MCF 10A (cell line): ENCODE data around the gene DCAF15. TPM values are rescaled to one million over a fixed set of nuclear protein-coding genes. Genes with fewer than 3 reads are reported as not detected.

Experiments used
- BruUV-seq: library from RNA; stranded (reverse); fragments of 400-500 nt; replicated peaks from 2 replicates; lab custom pipeline; 2021; lab: Mats Ljungman, UMichigan
- CTCF ChIA-PET: fragments of 300-600 bp; sonication (Branson Sonifier 250); formaldehyde crosslinking; extraction: SDS; loops from one replicate; lab custom pipeline; 2021; ENCODE audit warnings: antibody characterized with exemption, inconsistent platforms; lab: Yijun Ruan, JAX
- POLR2A ChIA-PET: fragments of 300-600, 350-650 bp; sonication (Branson Sonifier 250); formaldehyde crosslinking; extraction: SDS; loops from one replicate; lab custom pipeline; 2020; ENCODE audit warnings: antibody characterized with exemption, inconsistent platforms; lab: Yijun Ruan, JAX
- DNase-seq: peaks from one replicate; pipeline ENCODE4 v3.0.0-alpha.2; 2018; ENCODE audit not compliant: unreplicated experiment
- H3K27ac Mint-ChIP-seq: one replicate; pipeline ENCODE4 v1.8.0; 2022; ENCODE audit warnings: mild to moderate bottlenecking, low read depth, mixed read lengths; ENCODE audit not compliant: unreplicated experiment
- H3K27me3 Mint-ChIP-seq: one replicate; pipeline ENCODE4 v1.8.0; 2022; ENCODE audit warnings: mixed read lengths; ENCODE audit not compliant: insufficient read depth, unreplicated experiment
- H3K36me3 Mint-ChIP-seq: one replicate; pipeline ENCODE4 v1.8.0; 2022; ENCODE audit warnings: mild to moderate bottlenecking, moderate library complexity, mixed read lengths; ENCODE audit not compliant: insufficient read depth, unreplicated experiment
- H3K4me1 Mint-ChIP-seq: one replicate; pipeline ENCODE4 v1.8.0; 2022; ENCODE audit warnings: mixed read lengths; ENCODE audit not compliant: insufficient read depth, unreplicated experiment
- H3K4me3 Mint-ChIP-seq: one replicate; pipeline ENCODE4 v1.8.0; 2022; ENCODE audit warnings: mild to moderate bottlenecking, moderate library complexity, mixed read lengths; ENCODE audit not compliant: unreplicated experiment
- H3K9me3 Mint-ChIP-seq: one replicate; pipeline ENCODE4 v1.8.0; 2022; ENCODE audit warnings: mixed read lengths; ENCODE audit not compliant: unreplicated experiment
- intact Hi-C: fragments of 100-400 bp; cut with micrococcal nuclease; formaldehyde crosslinking; loops from 2 replicates; pipeline ENCODE4 v1.14.1; 2022
- total RNA-seq: library from RNA; stranded (reverse); gene quantifications from 2 replicates; pipeline ENCODE4 v1.2.3, GENCODE V29; 2022
- TF ChIP-seq, protein P1 (sequence below): fragments of 200-600 bp; IDR thresholded peaks from one replicate; pipeline ENCODE4 v1.8.0; 2022; ENCODE audit warnings: antibody characterized with exemption, mild to moderate bottlenecking; ENCODE audit not compliant: unreplicated experiment

The DCAF15 gene
- total RNA-seq, 1 experiment from 2014 or later, result 19.3 TPM

GRCh38 chr19:13974073-13974472, 21.8 kb downstream of the DCAF15 start:
- Mint-ChIP-seq H3K27ac (no peak overlapping the region), H3K4me3 (no peak overlapping the region), H3K9me3 (no peaks in the 10 kb centered on the region), H3K36me3 (peaks cover 61% of the 10 kb centered on the region), H3K4me1 (peaks cover 5% of the 10 kb centered on the region), H3K27me3 (no peaks in the 10 kb centered on the region)
- ChIA-PET POLR2A (interaction anchor here (0.6 kb wide), 1 partner anchor 226 kb away, joined by 4 read pairs; no protein-coding TSS in a partner anchor), CTCF (interaction anchor here (0.6 kb wide), 1 partner anchor 58 kb away, joined by 3 read pairs; the partner anchor contains the start of gene IL27RA)
- TF ChIP-seq, protein P1, sequence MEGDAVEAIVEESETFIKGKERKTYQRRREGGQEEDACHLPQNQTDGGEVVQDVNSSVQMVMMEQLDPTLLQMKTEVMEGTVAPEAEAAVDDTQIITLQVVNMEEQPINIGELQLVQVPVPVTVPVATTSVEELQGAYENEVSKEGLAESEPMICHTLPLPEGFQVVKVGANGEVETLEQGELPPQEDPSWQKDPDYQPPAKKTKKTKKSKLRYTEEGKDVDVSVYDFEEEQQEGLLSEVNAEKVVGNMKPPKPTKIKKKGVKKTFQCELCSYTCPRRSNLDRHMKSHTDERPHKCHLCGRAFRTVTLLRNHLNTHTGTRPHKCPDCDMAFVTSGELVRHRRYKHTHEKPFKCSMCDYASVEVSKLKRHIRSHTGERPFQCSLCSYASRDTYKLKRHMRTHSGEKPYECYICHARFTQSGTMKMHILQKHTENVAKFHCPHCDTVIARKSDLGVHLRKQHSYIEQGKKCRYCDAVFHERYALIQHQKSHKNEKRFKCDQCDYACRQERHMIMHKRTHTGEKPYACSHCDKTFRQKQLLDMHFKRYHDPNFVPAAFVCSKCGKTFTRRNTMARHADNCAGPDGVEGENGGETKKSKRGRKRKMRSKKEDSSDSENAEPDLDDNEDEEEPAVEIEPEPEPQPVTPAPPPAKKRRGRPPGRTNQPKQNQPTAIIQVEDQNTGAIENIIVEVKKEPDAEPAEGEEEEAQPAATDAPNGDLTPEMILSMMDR, result no peak
- BruUV-seq, result no TSS peak
- peak; percentile 30 for DNase-seq
- intact Hi-C loops, result no loop called here

DNA sequence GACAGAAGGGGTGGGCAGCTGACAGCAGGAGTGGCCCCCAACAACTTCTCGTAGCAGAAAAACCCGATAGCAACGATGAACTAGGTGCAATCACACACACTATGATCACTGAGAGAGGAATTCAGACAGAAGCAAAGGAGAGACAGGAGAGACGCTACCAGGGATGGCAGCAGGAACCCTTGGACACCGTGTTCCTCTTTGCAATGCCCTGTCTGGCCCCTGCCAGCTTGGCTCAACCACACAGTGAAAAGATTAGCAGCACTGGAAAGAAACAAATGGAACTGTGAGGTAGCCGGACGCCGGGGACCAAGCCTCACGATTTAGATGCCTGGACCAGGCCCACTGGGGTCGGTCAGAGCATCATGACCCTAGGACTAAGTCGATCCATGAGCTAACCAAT, 23.6 kb downstream of the DCAF15 start:
- TF ChIP-seq, protein P1, result no peak
- no peak overlapping the region for H3K4me3 Mint-ChIP-seq
- peaks cover 5% of the 10 kb centered on the region for H3K4me1 Mint-ChIP-seq
- CTCF ChIA-PET, result interaction anchor here (0.7 kb wide), 1 partner anchor 9 kb away, joined by 3 read pairs; no protein-coding TSS in a partner anchor
- no peak overlapping the region for H3K27ac Mint-ChIP-seq
- no peaks in the 10 kb centered on the region for H3K27me3 Mint-ChIP-seq
- BruUV-seq, result no TSS peak
- intact Hi-C loops, result no loop called here
- H3K9me3 Mint-ChIP-seq, result no peaks in the 10 kb centered on the region
- DNase-seq, result no peak
- POLR2A ChIA-PET, result interaction anchor here (0.6 kb wide), 1 partner anchor 43 kb away, joined by 3 read pairs; no protein-coding TSS in a partner anchor
- H3K36me3 Mint-ChIP-seq, result peaks cover 53% of the 10 kb centered on the region

DNA sequence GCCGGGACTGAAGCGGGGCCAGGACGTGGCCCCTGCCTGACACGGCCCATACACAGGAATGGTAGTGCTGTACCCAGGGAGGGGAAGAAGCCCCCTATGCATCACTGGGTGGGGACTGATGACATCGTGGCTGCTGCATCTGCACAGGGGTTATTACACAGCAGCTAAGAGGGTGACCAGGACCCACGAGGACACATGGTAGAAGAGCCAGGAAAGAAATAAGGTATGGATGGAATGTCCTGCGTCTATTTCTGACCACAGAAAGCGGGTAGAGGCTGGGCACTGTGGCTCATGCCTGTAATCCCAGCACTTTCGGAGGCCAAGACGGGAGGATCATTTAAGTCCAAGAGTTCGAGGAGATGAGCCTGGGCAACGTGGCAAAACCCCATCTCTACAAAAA, 24.1 kb downstream of the DCAF15 start:
- DNase-seq, result no peak
- no peak overlapping the region for H3K27ac Mint-ChIP-seq
- H3K4me1 Mint-ChIP-seq, result peaks cover 5% of the 10 kb centered on the region
- no peaks in the 10 kb centered on the region for H3K27me3 Mint-ChIP-seq
- BruUV-seq, result no TSS peak
- no peaks in the 10 kb centered on the region for H3K9me3 Mint-ChIP-seq
- POLR2A ChIA-PET, result no interaction called here
- TF ChIP-seq, protein P1, result no peak
- peaks cover 48% of the 10 kb centered on the region for H3K36me3 Mint-ChIP-seq
- H3K4me3 Mint-ChIP-seq, result no peak overlapping the region
- intact Hi-C loops, result no loop called here
- CTCF ChIA-PET, result interaction anchor here (0.7 kb wide), 1 partner anchor 8 kb away, joined by 3 read pairs; no protein-coding TSS in a partner anchor

- H3K27ac Mint-ChIP-seq, result no peak overlapping the region
- intact Hi-C loops, result no loop called here
- no peak for DNase-seq
- TF ChIP-seq, protein P1, result no peak
- peaks cover 5% of the 10 kb centered on the region for H3K4me1 Mint-ChIP-seq
- POLR2A ChIA-PET, result no interaction called here
- H3K4me3 Mint-ChIP-seq, result no peak overlapping the region
- H3K27me3 Mint-ChIP-seq, result no peaks in the 10 kb centered on the region
- peaks cover 43% of the 10 kb centered on the region for H3K36me3 Mint-ChIP-seq
- no peaks in the 10 kb centered on the region for H3K9me3 Mint-ChIP-seq
- CTCF ChIA-PET, result interaction anchor here (0.5 to 0.9 kb wide), 4 partner anchors 19 to 154 kb away, joined by 3 to 4 read pairs (median 4); no protein-coding TSS in a partner anchor
- no TSS peak for BruUV-seq
These were observed 25.5 kb downstream of the DCAF15 start for GRCh38 chr19:13977803-13978202.
